GM23338 (cell line): ENCODE results near the gene PUS3.

Experiments
- CREB1 ChIP-seq: fragments of 250-450 bp; sonication (Bioruptor Pico); IDR thresholded peaks from 2 replicates; pipeline ENCODE4 v1.5.0; 2020; ENCODE audit warnings: low read depth, mild to moderate bottlenecking, moderate library complexity
- EZH2 ChIP-seq: fragments of 200-600 bp; sonication (generic); IDR thresholded peaks from one replicate; pipeline ENCODE4 v1.8.0; 2017; ENCODE audit warnings: antibody characterized with exemption, mild to moderate bottlenecking, low read depth; ENCODE audit not compliant: unreplicated experiment
- EZH2phosphoT487 ChIP-seq: fragments of 200-600 bp; sonication (generic); IDR thresholded peaks from one replicate; pipeline ENCODE4 v1.8.1; 2018; ENCODE audit warnings: antibody characterized with exemption; ENCODE audit not compliant: unreplicated experiment
- JUNB ChIP-seq: IDR thresholded peaks from one replicate; pipeline ENCODE4 v1.6.1; 2016; ENCODE audit warnings: antibody characterized with exemption; ENCODE audit not compliant: unreplicated experiment
- NANOG ChIP-seq: IDR thresholded peaks from 2 replicates; pipeline ENCODE4 v1.6.1; 2016; ENCODE audit warnings: antibody characterized with exemption, borderline replicate concordance
- POLR2AphosphoS5 ChIP-seq: IDR thresholded peaks from 2 replicates; pipeline ENCODE4 v1.6.1; 2016; ENCODE audit warnings: antibody characterized with exemption, low read depth
- STAT1 ChIP-seq: IDR thresholded peaks from one replicate; pipeline ENCODE4 v1.6.1; 2016; ENCODE audit warnings: antibody characterized with exemption; ENCODE audit not compliant: unreplicated experiment
- ZNF114 ChIP-seq: fragments of 250-450 bp; sonication (Bioruptor Pico); IDR thresholded peaks from 2 replicates; pipeline ENCODE4 v1.5.0; 2020; ENCODE audit warnings: mild to moderate bottlenecking, moderate library complexity
- ZNF331 ChIP-seq: fragments of 250-450 bp; sonication (Bioruptor Pico); IDR thresholded peaks from 2 replicates; pipeline ENCODE4 v1.5.0; 2020; ENCODE audit warnings: low read depth, mild to moderate bottlenecking, moderate library complexity
- TF ChIP-seq, protein P1 (sequence below), 2 experiments: fragments of 200-600 bp in 1 of 2; sonication (generic) in 1 of 2; conservative IDR thresholded peaks; 2 replicates each; pipeline versions ENCODE4 v1.5.1 to v1.6.1; 2016 to 2017; ENCODE audit warnings: antibody characterized with exemption in 2 of 2, low read depth in 2 of 2, mild to moderate bottlenecking in 2 of 2, moderate library complexity in 1 of 2
- TF ChIP-seq, protein P2 (sequence below): IDR thresholded peaks from one replicate; pipeline ENCODE4 v1.6.1; 2018; ENCODE audit warnings: antibody characterized with exemption; ENCODE audit not compliant: unreplicated experiment
- TF ChIP-seq, protein P3 (sequence below): fragments of 250-450 bp; sonication (Bioruptor Pico); IDR thresholded peaks from 2 replicates; pipeline ENCODE4 v1.5.0; 2020; ENCODE audit warnings: mild to moderate bottlenecking, moderate library complexity

- TF ChIP-seq, protein P1, sequence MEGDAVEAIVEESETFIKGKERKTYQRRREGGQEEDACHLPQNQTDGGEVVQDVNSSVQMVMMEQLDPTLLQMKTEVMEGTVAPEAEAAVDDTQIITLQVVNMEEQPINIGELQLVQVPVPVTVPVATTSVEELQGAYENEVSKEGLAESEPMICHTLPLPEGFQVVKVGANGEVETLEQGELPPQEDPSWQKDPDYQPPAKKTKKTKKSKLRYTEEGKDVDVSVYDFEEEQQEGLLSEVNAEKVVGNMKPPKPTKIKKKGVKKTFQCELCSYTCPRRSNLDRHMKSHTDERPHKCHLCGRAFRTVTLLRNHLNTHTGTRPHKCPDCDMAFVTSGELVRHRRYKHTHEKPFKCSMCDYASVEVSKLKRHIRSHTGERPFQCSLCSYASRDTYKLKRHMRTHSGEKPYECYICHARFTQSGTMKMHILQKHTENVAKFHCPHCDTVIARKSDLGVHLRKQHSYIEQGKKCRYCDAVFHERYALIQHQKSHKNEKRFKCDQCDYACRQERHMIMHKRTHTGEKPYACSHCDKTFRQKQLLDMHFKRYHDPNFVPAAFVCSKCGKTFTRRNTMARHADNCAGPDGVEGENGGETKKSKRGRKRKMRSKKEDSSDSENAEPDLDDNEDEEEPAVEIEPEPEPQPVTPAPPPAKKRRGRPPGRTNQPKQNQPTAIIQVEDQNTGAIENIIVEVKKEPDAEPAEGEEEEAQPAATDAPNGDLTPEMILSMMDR (conservative IDR thresholded peaks at IDR 0.05; ENCODE audit: low read depth in 2 of 2) = peak; percentile 88 to 95
- TF ChIP-seq POLR2AphosphoS5 (no peak), EZH2 (no peak), CREB1 (CRISPR knock-in tag) (no peak), EZH2phosphoT487 (no peak), ZNF331 (CRISPR knock-in tag) (no peak), NANOG (no peak), ZNF114 (CRISPR knock-in tag) (no peak), JUNB (no peak), STAT1 (no peak)
- TF ChIP-seq, protein P2, sequence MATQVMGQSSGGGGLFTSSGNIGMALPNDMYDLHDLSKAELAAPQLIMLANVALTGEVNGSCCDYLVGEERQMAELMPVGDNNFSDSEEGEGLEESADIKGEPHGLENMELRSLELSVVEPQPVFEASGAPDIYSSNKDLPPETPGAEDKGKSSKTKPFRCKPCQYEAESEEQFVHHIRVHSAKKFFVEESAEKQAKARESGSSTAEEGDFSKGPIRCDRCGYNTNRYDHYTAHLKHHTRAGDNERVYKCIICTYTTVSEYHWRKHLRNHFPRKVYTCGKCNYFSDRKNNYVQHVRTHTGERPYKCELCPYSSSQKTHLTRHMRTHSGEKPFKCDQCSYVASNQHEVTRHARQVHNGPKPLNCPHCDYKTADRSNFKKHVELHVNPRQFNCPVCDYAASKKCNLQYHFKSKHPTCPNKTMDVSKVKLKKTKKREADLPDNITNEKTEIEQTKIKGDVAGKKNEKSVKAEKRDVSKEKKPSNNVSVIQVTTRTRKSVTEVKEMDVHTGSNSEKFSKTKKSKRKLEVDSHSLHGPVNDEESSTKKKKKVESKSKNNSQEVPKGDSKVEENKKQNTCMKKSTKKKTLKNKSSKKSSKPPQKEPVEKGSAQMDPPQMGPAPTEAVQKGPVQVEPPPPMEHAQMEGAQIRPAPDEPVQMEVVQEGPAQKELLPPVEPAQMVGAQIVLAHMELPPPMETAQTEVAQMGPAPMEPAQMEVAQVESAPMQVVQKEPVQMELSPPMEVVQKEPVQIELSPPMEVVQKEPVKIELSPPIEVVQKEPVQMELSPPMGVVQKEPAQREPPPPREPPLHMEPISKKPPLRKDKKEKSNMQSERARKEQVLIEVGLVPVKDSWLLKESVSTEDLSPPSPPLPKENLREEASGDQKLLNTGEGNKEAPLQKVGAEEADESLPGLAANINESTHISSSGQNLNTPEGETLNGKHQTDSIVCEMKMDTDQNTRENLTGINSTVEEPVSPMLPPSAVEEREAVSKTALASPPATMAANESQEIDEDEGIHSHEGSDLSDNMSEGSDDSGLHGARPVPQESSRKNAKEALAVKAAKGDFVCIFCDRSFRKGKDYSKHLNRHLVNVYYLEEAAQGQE = no peak
- TF ChIP-seq, protein P3, sequence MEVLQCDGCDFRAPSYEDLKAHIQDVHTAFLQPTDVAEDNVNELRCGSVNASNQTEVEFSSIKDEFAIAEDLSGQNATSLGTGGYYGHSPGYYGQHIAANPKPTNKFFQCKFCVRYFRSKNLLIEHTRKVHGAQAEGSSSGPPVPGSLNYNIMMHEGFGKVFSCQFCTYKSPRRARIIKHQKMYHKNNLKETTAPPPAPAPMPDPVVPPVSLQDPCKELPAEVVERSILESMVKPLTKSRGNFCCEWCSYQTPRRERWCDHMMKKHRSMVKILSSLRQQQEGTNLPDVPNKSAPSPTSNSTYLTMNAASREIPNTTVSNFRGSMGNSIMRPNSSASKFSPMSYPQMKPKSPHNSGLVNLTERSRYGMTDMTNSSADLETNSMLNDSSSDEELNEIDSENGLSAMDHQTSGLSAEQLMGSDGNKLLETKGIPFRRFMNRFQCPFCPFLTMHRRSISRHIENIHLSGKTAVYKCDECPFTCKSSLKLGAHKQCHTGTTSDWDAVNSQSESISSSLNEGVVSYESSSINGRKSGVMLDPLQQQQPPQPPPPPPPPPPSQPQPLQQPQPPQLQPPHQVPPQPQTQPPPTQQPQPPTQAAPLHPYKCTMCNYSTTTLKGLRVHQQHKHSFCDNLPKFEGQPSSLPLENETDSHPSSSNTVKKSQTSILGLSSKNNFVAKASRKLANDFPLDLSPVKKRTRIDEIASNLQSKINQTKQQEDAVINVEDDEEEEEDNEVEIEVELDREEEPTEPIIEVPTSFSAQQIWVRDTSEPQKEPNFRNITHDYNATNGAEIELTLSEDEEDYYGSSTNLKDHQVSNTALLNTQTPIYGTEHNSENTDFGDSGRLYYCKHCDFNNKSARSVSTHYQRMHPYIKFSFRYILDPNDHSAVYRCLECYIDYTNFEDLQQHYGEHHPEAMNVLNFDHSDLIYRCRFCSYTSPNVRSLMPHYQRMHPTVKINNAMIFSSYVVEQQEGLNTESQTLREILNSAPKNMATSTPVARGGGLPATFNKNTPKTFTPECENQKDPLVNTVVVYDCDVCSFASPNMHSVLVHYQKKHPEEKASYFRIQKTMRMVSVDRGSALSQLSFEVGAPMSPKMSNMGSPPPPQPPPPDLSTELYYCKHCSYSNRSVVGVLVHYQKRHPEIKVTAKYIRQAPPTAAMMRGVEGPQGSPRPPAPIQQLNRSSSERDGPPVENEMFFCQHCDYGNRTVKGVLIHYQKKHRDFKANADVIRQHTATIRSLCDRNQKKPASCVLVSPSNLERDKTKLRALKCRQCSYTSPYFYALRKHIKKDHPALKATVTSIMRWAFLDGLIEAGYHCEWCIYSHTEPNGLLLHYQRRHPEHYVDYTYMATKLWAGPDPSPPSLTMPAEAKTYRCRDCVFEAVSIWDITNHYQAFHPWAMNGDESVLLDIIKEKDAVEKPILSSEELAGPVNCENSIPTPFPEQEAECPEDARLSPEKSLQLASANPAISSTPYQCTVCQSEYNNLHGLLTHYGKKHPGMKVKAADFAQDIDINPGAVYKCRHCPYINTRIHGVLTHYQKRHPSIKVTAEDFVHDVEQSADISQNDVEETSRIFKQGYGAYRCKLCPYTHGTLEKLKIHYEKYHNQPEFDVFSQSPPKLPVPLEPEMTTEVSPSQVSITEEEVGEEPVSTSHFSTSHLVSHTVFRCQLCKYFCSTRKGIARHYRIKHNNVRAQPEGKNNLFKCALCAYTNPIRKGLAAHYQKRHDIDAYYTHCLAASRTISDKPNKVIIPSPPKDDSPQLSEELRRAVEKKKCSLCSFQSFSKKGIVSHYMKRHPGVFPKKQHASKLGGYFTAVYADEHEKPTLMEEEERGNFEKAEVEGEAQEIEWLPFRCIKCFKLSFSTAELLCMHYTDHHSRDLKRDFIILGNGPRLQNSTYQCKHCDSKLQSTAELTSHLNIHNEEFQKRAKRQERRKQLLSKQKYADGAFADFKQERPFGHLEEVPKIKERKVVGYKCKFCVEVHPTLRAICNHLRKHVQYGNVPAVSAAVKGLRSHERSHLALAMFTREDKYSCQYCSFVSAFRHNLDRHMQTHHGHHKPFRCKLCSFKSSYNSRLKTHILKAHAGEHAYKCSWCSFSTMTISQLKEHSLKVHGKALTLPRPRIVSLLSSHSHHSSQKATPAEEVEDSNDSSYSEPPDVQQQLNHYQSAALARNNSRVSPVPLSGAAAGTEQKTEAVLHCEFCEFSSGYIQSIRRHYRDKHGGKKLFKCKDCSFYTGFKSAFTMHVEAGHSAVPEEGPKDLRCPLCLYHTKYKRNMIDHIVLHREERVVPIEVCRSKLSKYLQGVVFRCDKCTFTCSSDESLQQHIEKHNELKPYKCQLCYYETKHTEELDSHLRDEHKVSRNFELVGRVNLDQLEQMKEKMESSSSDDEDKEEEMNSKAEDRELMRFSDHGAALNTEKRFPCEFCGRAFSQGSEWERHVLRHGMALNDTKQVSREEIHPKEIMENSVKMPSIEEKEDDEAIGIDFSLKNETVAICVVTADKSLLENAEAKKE (CRISPR knock-in tag) = no peak
Observed at GRCh38 chr11:125923012-125923579, 20.1 kb upstream of the PUS3 start.
